GM18505 (cell line): ENCODE data around the gene TNP1.

Source experiments
- ATAC-seq: cut with Tn5 transposase; IDR thresholded peaks from one replicate; pipeline ENCODE4 v1.9.1; 2021; ENCODE audit not compliant: unreplicated experiment
- POLR2A ChIP-seq: IDR thresholded peaks from 4 replicates; pipeline ENCODE4 v1.6.1; 2011; ENCODE audit warnings: borderline replicate concordance; ENCODE audit not compliant: insufficient read depth, insufficient read length; ENCODE audit errors: extremely low read depth

TNP1 gene

GRCh38 chr2:216859944-216860343, at the start of gene TNP1:
Gene TNP1, minus strand, starts transcription at chr2:216860064. Its CDS starts 30 bp downstream, at chr2:216860034.
- no peak for TF ChIP-seq POLR2A
- no peak for ATAC-seq

GRCh38 chr2:216908300-216908699, 48.4 kb upstream of the TNP1 start:
- TF ChIP-seq POLR2A = no peak
- no peak for ATAC-seq

GRCh38 chr2:216905649-216906329, 45.9 kb upstream of the TNP1 start:
- ATAC-seq = no peak
- TF ChIP-seq POLR2A = no peak

GRCh38 chr2:216904974-216905373, 45.1 kb upstream of the TNP1 start:
- no peak for TF ChIP-seq POLR2A
- no peak for ATAC-seq

GRCh38 chr2:216904554-216904953, 44.7 kb upstream of the TNP1 start:
- TF ChIP-seq POLR2A = no peak
- ATAC-seq = no peak

GRCh38 chr2:216903470-216903869, 43.6 kb upstream of the TNP1 start:
- no peak for TF ChIP-seq POLR2A
- ATAC-seq = no peak

- no peak for ATAC-seq
These were observed 41.4 kb upstream of the TNP1 start for GRCh38 chr2:216901273-216901672.

GRCh38 chr2:216900406-216900805, 40.5 kb upstream of the TNP1 start:
- TF ChIP-seq POLR2A = no peak
- ATAC-seq = no peak

More at GRCh38 chr2:216901273-216901672, 41.4 kb upstream of the TNP1 start:
- TF ChIP-seq POLR2A = no peak

GRCh38 chr2:216897561-216898203, 37.8 kb upstream of the TNP1 start:
- TF ChIP-seq POLR2A = no peak
- no peak for ATAC-seq

GRCh38 chr2:216890138-216890537, 30.3 kb upstream of the TNP1 start:
- ATAC-seq = no peak
- TF ChIP-seq POLR2A = no peak

- ATAC-seq = no peak
- no peak for TF ChIP-seq POLR2A
These were observed 29.2 kb upstream of the TNP1 start for GRCh38 chr2:216888887-216889622.

GRCh38 chr2:216888081-216888480, 28.2 kb upstream of the TNP1 start:
- no peak for TF ChIP-seq POLR2A

GRCh38 chr2:216887138-216887537, 27.3 kb upstream of the TNP1 start:
- no peak for TF ChIP-seq POLR2A
- no peak for ATAC-seq

More at GRCh38 chr2:216888081-216888480, 28.2 kb upstream of the TNP1 start:
- no peak for ATAC-seq
